Lung (tissue), 12 donors: Measurements from ENCODE around the gene PCDHA2. TPM values are rescaled to one million over a fixed set of nuclear protein-coding genes. Genes with fewer than 3 reads are reported as not detected.
"Not testable (repeated sequence)": the region's sequence is repeated elsewhere in the genome, so short reads cannot be mapped to it uniquely, and the experiment has no call there.

ENCODE experiments used
- ATAC-seq: fragments of 200-7000 bp; cut with Tn5 transposase; one replicate; pipeline ENCODE4 v1.9.1; 2020; ENCODE audit warnings: moderate number of reproducible peaks; ENCODE audit not compliant: insufficient read depth, low FRiP score
- DNase-seq, 3 donors: peaks; one replicate each; pipeline ENCODE4 v3.0.0-alpha.2; 2013 to 2017
- H3K27ac ChIP-seq, 2 donors: one replicate each; pipeline ENCODE4 v1.5.1; 2013; ENCODE audit warnings: mild to moderate bottlenecking in 2 of 2, moderate library complexity in 2 of 2, control low read depth in 1 of 2, inconsistent platforms in 1 of 2, low read depth in 1 of 2, low read length in 1 of 2
- H3K27me3 ChIP-seq, 3 donors: one replicate each; pipeline ENCODE4 v1.5.1; 2013; ENCODE audit warnings: low read length in 2 of 3; ENCODE audit not compliant: control insufficient read depth in 3 of 3, insufficient read depth in 3 of 3
- H3K36me3 ChIP-seq, 4 donors: one replicate each; pipeline ENCODE4 v1.5.1; 2013; ENCODE audit warnings: low read length in 4 of 4, mild to moderate bottlenecking in 1 of 4, moderate library complexity in 1 of 4; ENCODE audit not compliant: control insufficient read depth in 4 of 4, insufficient read depth in 4 of 4
- H3K4me1 ChIP-seq, 5 donors: one replicate each; pipeline ENCODE4 v1.5.1; 2013; ENCODE audit warnings: low read length in 5 of 5, mild to moderate bottlenecking in 2 of 5, moderate library complexity in 1 of 5; ENCODE audit not compliant: control insufficient read depth in 5 of 5, insufficient read depth in 5 of 5
- H3K4me3 ChIP-seq: one replicate; pipeline ENCODE4 v1.5.1; 2013; ENCODE audit warnings: mild to moderate bottlenecking, control low read depth, moderate library complexity
- H3K9ac ChIP-seq, 2 donors: one replicate each; pipeline ENCODE4 v1.5.1; 2013; ENCODE audit warnings: low read length in 2 of 2, control low read depth in 1 of 2; ENCODE audit not compliant: insufficient read depth in 1 of 2
- H3K9me3 ChIP-seq, 4 donors: one replicate each; pipeline ENCODE4 v1.5.1; 2013; ENCODE audit warnings: low read length in 3 of 4, mild to moderate bottlenecking in 1 of 4, moderate library complexity in 1 of 4; ENCODE audit not compliant: control insufficient read depth in 4 of 4, insufficient read depth in 3 of 4
- CTCF ChIP-seq: IDR thresholded peaks from 2 replicates; pipeline ENCODE4 v1.5.1; 2012; ENCODE audit warnings: mild to moderate bottlenecking; ENCODE audit errors: control extremely low read depth, extremely low read depth
- WGBS, 2 donors: extraction: QIAGEN DNeasy Blood & Tissue Kit; methylation state at CpG; one replicate each; pipeline ENCODE4 v1.1.7; 2013; 5-methylcytosine and 5-hydroxymethylcytosine counted together
- polyA plus RNA-seq, 2 donors: library from polyadenylated mRNA; stranded (reverse); fragments of 200-250 nt; gene quantifications; one replicate each; pipeline ENCODE4 v1.2.1, GENCODE V29; 2013
- total RNA-seq, 2 donors: library from RNA; depleted of rRNA in 1 of 2; stranded (reverse); fragments of >200 nt in 1 of 2; gene quantifications; one replicate each; pipeline ENCODE4 v1.2.1, GENCODE V29; 2014 to 2021
- donor health status: control.
- donor health status: control.
- donor health status: Bipolar disorder and iron deficiency.
- donor health status: healthy.
- donor health status: DM: yes; HTN: yes; CAD: no.

The PCDHA2 gene
- total and polyA plus RNA-seq, 4 donors = 0.02 to 0.43 (median 0.15) TPM; not detected in 1

- H3K27ac ChIP-seq = no peak within 1 kb of the TSS
- H3K4me1 ChIP-seq = peaks cover 0 to 2% (median 0%) of the 10 kb centered on the region in 5 donors
- H3K4me3 ChIP-seq = no peak within 1 kb of the TSS
- H3K36me3 ChIP-seq = no peaks in the 10 kb centered on the region
- no peak within 1 kb of the TSS for H3K9ac ChIP-seq
- H3K9me3 ChIP-seq = peaks cover 0 to 34% (median 4%) of the 10 kb centered on the region in 4 donors
- no peaks in the 10 kb centered on the region for H3K27me3 ChIP-seq
- WGBS, 2 donors = 17 to 19% methylated on average over 35 to 37 of the region's 47 CpGs
- no peak for TF ChIP-seq CTCF
- ATAC-seq (peak; percentile 69), DNase-seq (no peak)
Observed at GRCh38 chr5:140806834-140807775, 12.5 kb downstream of the PCDHA2 start, which contains the start of gene PCDHA4. Gene PCDHA4 (plus strand): TSS chr5:140807068.

GRCh38 chr5:140808241-140808888 lies 13.7 kb downstream of the PCDHA2 start:
- WGBS, 2 donors = 59 to 66% methylated on average over 62 of the region's 62 CpGs
- not testable (repeated sequence) for H3K4me1 ChIP-seq, H3K9ac ChIP-seq, ATAC-seq, H3K27ac ChIP-seq, H3K4me3 ChIP-seq, H3K36me3 ChIP-seq, DNase-seq, H3K27me3 ChIP-seq
- peaks cover 0 to 22% (median 4%) of the 10 kb centered on the region in 4 donors for H3K9me3 ChIP-seq

- Histone ChIP-seq H3K9me3 (peaks cover 0 to 22% (median 4%) of the 10 kb centered on the region in 4 donors), H3K27me3 (no peaks in the 10 kb centered on the region), H3K9ac (no peak overlapping the region), H3K36me3 (no peaks in the 10 kb centered on the region), H3K4me3 (no peak overlapping the region), H3K27ac (no peak overlapping the region), H3K4me1 (no peaks in the 10 kb centered on the region)
- DNase-seq (no peak), ATAC-seq (no peak)
- no peak for TF ChIP-seq CTCF
- 64 to 67% methylated on average over 42 to 43 of the region's 43 CpGs for WGBS, 2 donors
Observed at GRCh38 chr5:140808889-140809291, 14.2 kb downstream of the PCDHA2 start.
